GM10847 (cell line): ENCODE data around the gene LYSMD1.

Source experiments
- POLR2A ChIP-seq: IDR thresholded peaks from 2 replicates; pipeline ENCODE4 v1.6.1; 2011; ENCODE audit not compliant: insufficient read length; ENCODE audit errors: extremely low read depth

Gene LYSMD1

DNA sequence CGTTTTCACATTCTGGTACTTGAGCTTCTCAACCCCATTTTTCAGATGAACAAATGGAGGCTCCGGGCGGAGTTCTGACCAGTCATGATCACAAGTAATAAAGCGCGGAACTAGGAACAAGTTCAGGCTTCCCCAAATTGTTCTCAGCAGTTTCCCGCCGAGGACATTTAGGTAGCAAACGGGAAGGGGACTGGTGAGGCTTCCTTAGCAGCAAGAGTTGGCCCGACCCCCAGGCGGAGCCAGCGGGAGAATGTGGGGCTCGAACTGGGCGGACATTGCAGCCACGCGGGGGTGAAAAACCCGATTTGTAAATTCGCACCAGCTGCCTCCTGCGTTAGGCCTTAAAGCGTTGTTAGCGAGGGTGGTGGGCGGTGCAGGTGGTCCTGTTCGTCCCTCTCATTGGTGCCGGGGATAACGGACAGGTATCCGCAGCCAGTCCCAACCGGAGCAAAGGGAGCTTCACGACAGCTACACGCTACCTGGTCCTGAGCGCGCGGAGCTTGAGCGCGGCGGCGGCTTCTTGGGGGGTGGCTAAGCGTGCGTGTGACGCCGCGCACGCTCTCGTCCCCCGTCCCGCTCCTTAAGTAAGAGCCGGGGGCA, 34.6 kb downstream of the LYSMD1 start:
- peak; percentile 24 for TF ChIP-seq POLR2A

DNA sequence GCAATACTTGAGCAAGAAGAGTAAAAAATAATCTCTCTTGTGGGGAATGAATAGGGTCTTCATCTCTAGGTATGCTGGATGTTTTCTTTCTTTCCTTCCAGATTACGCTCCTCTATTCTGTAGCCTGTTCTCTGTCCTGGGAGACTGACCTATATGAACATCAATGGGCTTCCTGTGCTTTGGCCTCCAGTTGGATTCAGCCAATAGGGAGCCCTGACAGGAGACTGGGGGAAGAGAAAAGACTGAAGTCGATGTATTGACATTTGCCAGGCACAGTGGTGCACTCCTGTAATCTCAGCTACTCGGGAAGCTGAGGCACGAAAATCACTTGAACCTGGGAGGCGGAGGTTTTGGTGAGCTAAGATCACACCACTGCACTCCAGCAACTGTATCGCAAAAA, 36.9 kb downstream of the LYSMD1 start:
- no peak for TF ChIP-seq POLR2A

DNA sequence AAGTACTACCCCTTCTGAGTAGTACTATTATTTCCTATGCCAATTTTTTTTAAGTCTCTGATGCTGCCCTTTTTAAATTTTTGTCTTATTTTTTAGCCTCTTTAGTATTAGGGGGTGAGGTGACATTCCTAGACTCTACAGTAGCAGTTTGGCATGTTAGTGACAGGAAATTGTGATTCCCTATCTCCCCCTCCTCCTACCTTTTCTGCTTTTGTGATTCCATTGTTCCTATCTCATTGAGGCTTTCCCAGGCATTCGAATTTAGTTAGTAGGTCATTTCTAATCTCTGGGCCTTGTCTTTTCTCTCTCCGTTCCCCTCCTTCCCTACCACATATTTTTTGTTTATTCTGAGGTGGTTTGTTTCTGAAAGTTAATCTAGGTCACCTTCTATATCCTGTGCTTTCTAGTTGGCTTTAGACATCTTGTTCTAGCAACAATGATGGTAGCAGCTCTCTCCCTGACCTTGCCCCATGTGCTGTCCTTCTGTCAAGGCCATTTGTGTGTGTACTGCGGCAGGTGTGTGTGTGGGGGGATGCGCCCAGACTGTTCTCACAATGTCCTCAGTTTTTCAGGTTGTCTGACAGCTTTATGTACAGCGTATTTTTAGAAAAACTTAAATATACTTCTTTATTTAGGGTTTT, 40.8 kb downstream of the LYSMD1 start:
- no peak for TF ChIP-seq POLR2A

DNA sequence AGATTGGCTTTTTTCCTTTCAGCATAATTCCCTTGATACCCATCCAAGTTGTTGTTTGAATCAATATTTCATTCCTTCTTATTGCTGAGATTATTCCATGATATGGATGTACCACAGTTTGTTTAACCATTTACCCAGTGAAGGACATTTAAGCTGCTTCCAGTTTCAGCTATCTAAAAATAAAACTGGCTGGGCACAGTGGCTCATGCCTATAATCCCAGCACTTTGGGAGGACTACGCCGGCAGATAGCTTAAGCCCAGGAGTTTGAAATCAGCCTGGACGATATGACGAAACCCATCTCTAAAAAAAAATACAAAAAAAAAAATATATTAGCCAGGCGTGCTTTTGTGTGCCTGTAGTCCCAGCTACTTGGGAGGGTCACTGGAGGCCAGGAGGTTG, 51.8 kb downstream of the LYSMD1 start:
- TF ChIP-seq POLR2A, result no peak
